Measurements from ENCODE around the gene SAXO2. TPM values are rescaled to one million over a fixed set of nuclear protein-coding genes. Genes with fewer than 3 reads are reported as not detected.

SAXO2 gene
- total and polyA plus RNA-seq, 2 of the 4 experiments (the other 2 are of a cell fraction) = 0.14 TPM; not detected in 1

GRCh38 chr15:82275410-82275809 is 12.8 kb downstream of the SAXO2 start:
- intact Hi-C loops (cut with micrococcal nuclease) = no loop called here
- H3K79me1 ChIP-seq (ENCODE audit: low read depth in 1 of 2, low read length in 2 of 2) = no peaks in the 10 kb centered on the region

More at GRCh38 chr15:82275410-82275809, 12.8 kb downstream of the SAXO2 start:
- Histone ChIP-seq H2BK5ac (ENCODE audit: low read depth, low read length, poor library complexity, severe bottlenecking) (no peak overlapping the region), H3K9me1 (ENCODE audit: insufficient read depth, low read length) (no peaks in the 10 kb centered on the region), H3K4me2 (ENCODE audit: low read depth, low read length) (no peak overlapping the region), H2AK5ac (ENCODE audit: low read depth, low read length) (no peak overlapping the region), H3K36me3 (ENCODE audit: control insufficient read depth, insufficient read depth, low read length) (no peaks in the 10 kb centered on the region), H3K14ac (replicated peaks; ENCODE audit: low read depth, low read length) (no peak overlapping the region), H4K5ac (ENCODE audit: low read depth, low read length) (no peak overlapping the region), H3K27me3 (ENCODE audit: control insufficient read depth, insufficient read depth, low read length) (peaks cover 2% of the 10 kb centered on the region), H3K4me1 (ENCODE audit: control insufficient read depth, insufficient read depth, low read length) (no peaks in the 10 kb centered on the region), H2BK20ac (ENCODE audit: low read depth, low read length) (no peak overlapping the region), H3K4me3 (ENCODE audit: insufficient read depth, low read depth, low read length) (no peak overlapping the region), H3K9ac (ENCODE audit: low read depth, low read length) (no peak overlapping the region), H4K91ac (ENCODE audit: insufficient read depth, low read depth, low read length) (no peak overlapping the region), H2AFZ (replicated peaks; ENCODE audit: low read length, poor library complexity) (no peak overlapping the region), H2BK120ac (ENCODE audit: low read depth, low read length) (no peak overlapping the region), H2BK15ac (ENCODE audit: low read depth, low read length) (no peak overlapping the region), H4K20me1 (ENCODE audit: insufficient read depth, low read length) (no peaks in the 10 kb centered on the region), H3K18ac (ENCODE audit: low read depth, low read length) (no peak overlapping the region), H3K4ac (ENCODE audit: low read depth, low read length) (no peak overlapping the region), H3K23ac (ENCODE audit: low read depth, low read length) (no peak overlapping the region), H3K56ac (ENCODE audit: extremely low read depth, insufficient read depth, low read length) (no peak overlapping the region), H3K27ac (ENCODE audit: insufficient read depth, low read length) (no peak overlapping the region), H3K9me3 (ENCODE audit: control insufficient read depth, insufficient read depth, low read length) (peaks cover 3% of the 10 kb centered on the region; the same call in 1 of the 2 replicates), H4K8ac (ENCODE audit: low read depth in 2 of 2, low read length in 2 of 2) (no peak overlapping the region), H2AK9ac (replicated peaks; ENCODE audit: low read depth, low read length, poor library complexity) (no peak overlapping the region)
- CTCF ChIA-PET = interaction anchor here (0.6 kb wide), 1 partner anchor 504 kb away, joined by 4 read pairs; no protein-coding TSS in a partner anchor
- ATAC-seq (ENCODE audit: low read depth) = no peak
- no TSS peak for BruUV-seq (replicated peaks)
- in situ Hi-C loops (cut with MboI; ENCODE audit: low sequenced_read_pairs) = no loop called here
- DNase-seq = no peak
- dilution Hi-C loops (cut with HindIII; ENCODE audit: low sequenced_read_pairs, unreplicated experiment) = no loop called here
- TF ChIP-seq RAD21 (IDR thresholded peaks at IDR 0.05; ENCODE audit: low read length) (no peak), CEBPB (IDR thresholded peaks at IDR 0.05; ENCODE audit: low read depth, low read length) (no peak), NFE2L2 (IDR thresholded peaks at IDR 0.05; ENCODE audit: low read depth, low read length) (no peak), MAFK (IDR thresholded peaks at IDR 0.05; ENCODE audit: low read depth, low read length) (no peak), RFX5 (IDR thresholded peaks at IDR 0.05; ENCODE audit: low read depth, low read length) (no peak), ELK1 (IDR thresholded peaks at IDR 0.05; ENCODE audit: borderline replicate concordance, low read depth, low read length) (no peak), FOS (IDR thresholded peaks at IDR 0.05; ENCODE audit: low read depth, low read length) (no peak), BHLHE40 (IDR thresholded peaks at IDR 0.05; ENCODE audit: low read depth, low read length) (no peak), MAZ (IDR thresholded peaks at IDR 0.05; ENCODE audit: borderline replicate concordance, low read depth, low read length) (no peak), USF2 (IDR thresholded peaks at IDR 0.05; ENCODE audit: low read depth, low read length) (no peak), RCOR1 (IDR thresholded peaks at IDR 0.05; ENCODE audit: insufficient replicate concordance, low read length) (no peak), CTCF (conservative IDR thresholded peaks at IDR 0.05; ENCODE audit: low read depth, low read length) (no peak)
- POLR2A ChIA-PET (ENCODE audit: unreplicated experiment) = no interaction called here

Data from IMR-90 (cell line).